Cardiac muscle cell (in vitro differentiated cells and primary cell): Measurements from ENCODE around the gene JUND. TPM values are rescaled to one million over a fixed set of nuclear protein-coding genes. Genes with fewer than 3 reads are reported as not detected.
"Not testable (repeated sequence)": the region's sequence is repeated elsewhere in the genome, so short reads cannot be mapped to it uniquely, and the experiment has no call there.

Experiments used
- DNase-seq, 2 donors: peaks; one replicate each; pipeline versions ENCODE4 v3.0.0 to v3.0.0-alpha.2; 2010 to 2017; ENCODE audit warnings: low read depth in 1 of 2, low spot score in 1 of 2
- H3K27ac ChIP-seq: fragments of 200-600 bp; sonication (generic); 2 replicates; pipeline ENCODE4 v1.5.1; 2016
- H3K27me3 ChIP-seq: fragments of 200-600 bp; sonication (generic); 2 replicates; pipeline ENCODE4 v1.6.0; 2016; ENCODE audit warnings: control low read depth
- H3K36me3 ChIP-seq: fragments of 200-600 bp; sonication (generic); 2 replicates; pipeline ENCODE4 v1.5.1; 2016; ENCODE audit warnings: control low read depth
- H3K4me1 ChIP-seq: fragments of 200-600 bp; sonication (generic); 2 replicates; pipeline ENCODE4 v1.8.1; 2017; ENCODE audit warnings: low read depth, mild to moderate bottlenecking, mixed run types
- H3K4me3 ChIP-seq: fragments of 200-600 bp; sonication (generic); 2 replicates; pipeline ENCODE4 v1.5.1; 2016; ENCODE audit warnings: mild to moderate bottlenecking
- H3K9me3 ChIP-seq: fragments of 200-600 bp; sonication (generic); 2 replicates; pipeline ENCODE4 v1.5.1; 2017; ENCODE audit warnings: low read depth, mild to moderate bottlenecking, control low read depth
- CTCF ChIP-seq: IDR thresholded peaks from 2 replicates; pipeline ENCODE4 v1.5.1; 2012; ENCODE audit warnings: low read depth, mild to moderate bottlenecking, low read length
- polyA plus RNA-seq: library from polyadenylated mRNA; unstranded; fragments of >200 nt; fragmentation: Nextera tagmentation; extraction: Ambion mirVana; gene quantifications from 2 replicates; pipeline ENCODE4 v1.2.1, GENCODE V29; 2016
- total RNA-seq: library from RNA; depleted of rRNA; stranded (reverse); fragments of >200 nt; gene quantifications from 2 replicates; pipeline ENCODE4 v1.2.3, GENCODE V29; 2016

JUND gene
- total RNA-seq (430 and 496 TPM in 2 replicates), polyA plus RNA-seq (262 and 265 TPM in 2 replicates)

GRCh38 chr19:18281082-18282020 lies at the start of gene JUND:
JUND (minus strand) TSS chr19:18281622; CDS start chr19:18281484, 138 bp downstream.
- H3K27me3 ChIP-seq: no peaks in the 10 kb centered on the region
- H3K4me1 ChIP-seq: peaks cover 11% of the 10 kb centered on the region
- peak within 1 kb of the TSS; percentile 100 for H3K27ac ChIP-seq
- H3K4me3 ChIP-seq: peak within 1 kb of the TSS; percentile 97
- peaks cover 10% of the 10 kb centered on the region for H3K36me3 ChIP-seq
- H3K9me3 ChIP-seq: no peaks in the 10 kb centered on the region
- DNase-seq: peak; percentile 98 to 99
- TF ChIP-seq CTCF: no peak

- no peaks in the 10 kb centered on the region for H3K36me3 ChIP-seq
- no peaks in the 10 kb centered on the region for H3K27me3 ChIP-seq
- no peak for TF ChIP-seq CTCF
- no peak overlapping the region for H3K4me3 ChIP-seq
- H3K9me3 ChIP-seq: no peaks in the 10 kb centered on the region
- H3K4me1 ChIP-seq: peaks cover 4% of the 10 kb centered on the region
- no peak overlapping the region for H3K27ac ChIP-seq
- no peak for DNase-seq
These were observed 49.4 kb upstream of the JUND start for GRCh38 chr19:18330868-18331267.

GRCh38 chr19:18329035-18329376 lies 47.6 kb upstream of the JUND start:
- Histone ChIP-seq H3K27me3 (no peaks in the 10 kb centered on the region), H3K4me3 (peak overlapping the region; percentile 15), H3K9me3 (no peaks in the 10 kb centered on the region), H3K4me1 (peaks cover 4% of the 10 kb centered on the region), H3K27ac (peak overlapping the region; percentile 60), H3K36me3 (no peaks in the 10 kb centered on the region)
- no peak for DNase-seq
- no peak for TF ChIP-seq CTCF

GRCh38 chr19:18328340-18329034 lies 47.1 kb upstream of the JUND start:
- peak overlapping the region; percentile 60 for H3K27ac ChIP-seq
- H3K4me3 ChIP-seq: peak overlapping the region; percentile 15
- TF ChIP-seq CTCF: peak; percentile 97

GRCh38 chr19:18326772-18327171 lies 45.4 kb upstream of the JUND start:
- H3K9me3 ChIP-seq: no peaks in the 10 kb centered on the region
- no peak for TF ChIP-seq CTCF
- H3K4me1 ChIP-seq: peaks cover 15% of the 10 kb centered on the region
- H3K27ac ChIP-seq: no peak overlapping the region
- DNase-seq: no peak
- no peak overlapping the region for H3K4me3 ChIP-seq
- no peaks in the 10 kb centered on the region for H3K36me3 ChIP-seq
- H3K27me3 ChIP-seq: no peaks in the 10 kb centered on the region

More at GRCh38 chr19:18328340-18329034, 47.1 kb upstream of the JUND start:
- Histone ChIP-seq H3K9me3 (no peaks in the 10 kb centered on the region), H3K36me3 (no peaks in the 10 kb centered on the region), H3K27me3 (no peaks in the 10 kb centered on the region), H3K4me1 (peaks cover 9% of the 10 kb centered on the region)
- peak; percentile 97 to 99 for DNase-seq

DNA sequence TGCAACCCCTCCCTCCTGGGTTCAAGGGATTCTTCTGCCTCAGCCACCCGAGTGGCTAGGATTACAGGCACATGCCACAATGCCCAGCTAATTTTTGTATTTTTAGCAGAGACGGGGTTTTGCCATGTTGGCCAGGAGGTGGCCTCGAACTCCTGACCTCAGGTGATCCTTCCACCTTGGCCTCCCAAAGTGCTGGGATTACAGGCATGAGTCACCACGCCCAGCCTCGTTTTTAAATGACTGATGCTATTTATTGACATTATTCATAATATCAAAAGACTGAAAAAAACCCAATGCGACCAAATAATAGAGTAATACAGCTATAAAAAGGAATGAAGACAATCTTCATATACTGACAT lies 42.9 kb upstream of the JUND start:
- H3K4me3 ChIP-seq, H3K27me3 ChIP-seq: not testable (repeated sequence)

More for the DNA sequence above, 42.9 kb upstream of the JUND start:
- H3K36me3 ChIP-seq, H3K9me3 ChIP-seq, DNase-seq: not testable (repeated sequence)
- Histone ChIP-seq H3K4me1 (peaks cover 22% of the 10 kb centered on the region), H3K27ac (peak overlapping the region; percentile 85)
